HG03575 (cell line): Measurements from ENCODE around the gene SLC17A2.

Source experiments
- ATAC-seq: cut with Tn5 transposase; IDR thresholded peaks from one replicate; pipeline ENCODE4 v1.9.1; 2021; ENCODE audit not compliant: unreplicated experiment, insufficient number of reproducible peaks, low FRiP score; ENCODE audit errors: extremely low read depth

SLC17A2 gene

GRCh38 chr6:25866011-25866410 is 64.5 kb downstream of the SLC17A2 start:
- no peak for ATAC-seq

- no peak for ATAC-seq
Measured at GRCh38 chr6:25863360-25863759, 67.1 kb downstream of the SLC17A2 start.
